Stomach (tissue), 4 donors: ENCODE measurements around the gene CYP2A6.
"Not testable (repeated sequence)": the region's sequence is repeated elsewhere in the genome, so short reads cannot be mapped to it uniquely, and the experiment has no call there.

Experiments used
- EP300 ChIP-seq: sonication (generic); formaldehyde crosslinking; IDR thresholded peaks from one replicate; pipeline ENCODE4 v1.6.1; 2017; ENCODE audit warnings: antibody characterized with exemption
- POLR2A ChIP-seq, 4 donors: fragments of 450-650 bp; IDR thresholded peaks; one replicate each; pipeline ENCODE4 v1.6.1; 2016; ENCODE audit warnings: antibody characterized with exemption in 4 of 4, control low read depth in 2 of 4, mild to moderate bottlenecking in 1 of 4, moderate library complexity in 1 of 4
- POLR2AphosphoS5 ChIP-seq, 3 donors: sonication (generic); formaldehyde crosslinking; IDR thresholded peaks; one replicate each; pipeline ENCODE4 v1.6.1; 2016; ENCODE audit warnings: antibody characterized with exemption in 3 of 3
- TF ChIP-seq, protein P1 (sequence below), 7 experiments: fragments of 450-650 bp in 4 of 7; fragments of 200-600 bp in 3 of 7; sonication (generic) in 3 of 7; IDR thresholded peaks; one replicate each; pipeline ENCODE4 v1.5.1; 2016 to 2019; ENCODE audit warnings: antibody characterized with exemption in 7 of 7, control low read depth in 2 of 7, mild to moderate bottlenecking in 1 of 7

DNA sequence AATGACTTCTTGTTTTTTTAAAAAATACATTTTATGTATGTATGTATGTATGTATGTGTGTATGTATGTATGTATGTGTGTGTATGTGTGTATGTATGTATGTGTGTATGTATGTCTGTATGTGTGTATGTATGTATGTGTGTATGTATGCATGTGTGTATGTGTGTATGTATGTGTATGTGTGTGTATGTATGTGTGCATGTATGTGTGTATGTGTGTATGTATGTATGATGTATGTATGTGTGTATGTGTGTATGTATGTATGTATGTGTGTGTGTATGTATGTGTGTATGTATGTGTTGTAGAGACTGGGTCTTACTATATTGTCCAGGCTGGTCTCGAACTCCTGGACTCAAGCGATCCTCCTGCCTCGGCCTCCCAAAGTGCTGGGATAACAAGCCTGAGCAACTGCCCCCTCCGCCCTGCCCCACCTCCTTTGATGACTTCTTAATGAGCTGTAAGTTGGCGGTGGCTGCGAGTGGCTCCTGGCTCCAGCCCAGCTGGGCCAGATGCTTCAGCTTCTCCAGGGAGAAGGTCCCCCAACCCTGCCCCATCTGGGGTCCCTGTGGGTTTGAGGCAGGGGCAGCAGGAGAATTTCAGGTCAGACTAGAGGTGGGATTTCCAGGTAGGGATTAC is 24.7 kb downstream of the CYP2A6 start:
- TF ChIP-seq, protein P1, sequence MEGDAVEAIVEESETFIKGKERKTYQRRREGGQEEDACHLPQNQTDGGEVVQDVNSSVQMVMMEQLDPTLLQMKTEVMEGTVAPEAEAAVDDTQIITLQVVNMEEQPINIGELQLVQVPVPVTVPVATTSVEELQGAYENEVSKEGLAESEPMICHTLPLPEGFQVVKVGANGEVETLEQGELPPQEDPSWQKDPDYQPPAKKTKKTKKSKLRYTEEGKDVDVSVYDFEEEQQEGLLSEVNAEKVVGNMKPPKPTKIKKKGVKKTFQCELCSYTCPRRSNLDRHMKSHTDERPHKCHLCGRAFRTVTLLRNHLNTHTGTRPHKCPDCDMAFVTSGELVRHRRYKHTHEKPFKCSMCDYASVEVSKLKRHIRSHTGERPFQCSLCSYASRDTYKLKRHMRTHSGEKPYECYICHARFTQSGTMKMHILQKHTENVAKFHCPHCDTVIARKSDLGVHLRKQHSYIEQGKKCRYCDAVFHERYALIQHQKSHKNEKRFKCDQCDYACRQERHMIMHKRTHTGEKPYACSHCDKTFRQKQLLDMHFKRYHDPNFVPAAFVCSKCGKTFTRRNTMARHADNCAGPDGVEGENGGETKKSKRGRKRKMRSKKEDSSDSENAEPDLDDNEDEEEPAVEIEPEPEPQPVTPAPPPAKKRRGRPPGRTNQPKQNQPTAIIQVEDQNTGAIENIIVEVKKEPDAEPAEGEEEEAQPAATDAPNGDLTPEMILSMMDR (IDR thresholded peaks at IDR 0.05) = not testable (repeated sequence)
- TF ChIP-seq POLR2A (IDR thresholded peaks at IDR 0.05); EP300; POLR2AphosphoS5 (IDR thresholded peaks at IDR 0.05): not testable (repeated sequence)
